MM.1S (cell line): ENCODE measurements around the gene ASPRV1.

Experiments
- DNase-seq: peaks from one replicate; pipeline ENCODE4 v3.0.0-alpha.2; 2015
- H2AFZ ChIP-seq: fragments of 300-600 bp; sonication (generic); 2 replicates; pipeline ENCODE4 v1.6.0; 2016; ENCODE audit warnings: antibody characterized with exemption, low read length
- H3F3A ChIP-seq: fragments of 300-600 bp; sonication (generic); 2 replicates; pipeline ENCODE4 v1.6.1; 2016; ENCODE audit warnings: mild to moderate bottlenecking, antibody characterized with exemption, low read length, moderate library complexity, mixed read lengths; ENCODE audit not compliant: insufficient read depth
- H3K27ac ChIP-seq: fragments of 300-600 bp; sonication (generic); 2 replicates; pipeline ENCODE4 v1.5.1; 2016; ENCODE audit warnings: mild to moderate bottlenecking, low read length
- H3K27me3 ChIP-seq: fragments of 300-600 bp; sonication (generic); replicated peaks from 2 replicates; pipeline ENCODE4 v1.6.0; 2016; ENCODE audit warnings: low read length; ENCODE audit not compliant: insufficient read depth
- H3K36me3 ChIP-seq: fragments of 300-600 bp; sonication (generic); replicated peaks from 2 replicates; pipeline ENCODE4 v1.6.1; 2016; ENCODE audit warnings: mild to moderate bottlenecking, low read length, mixed read lengths; ENCODE audit not compliant: insufficient read depth
- H3K4me1 ChIP-seq: fragments of 300-600 bp; sonication (generic); 2 replicates; pipeline ENCODE4 v1.6.1; 2016; ENCODE audit warnings: low read length, mixed read lengths
- H3K4me2 ChIP-seq: fragments of 300-600 bp; sonication (generic); 2 replicates; pipeline ENCODE4 v1.6.0; 2016; ENCODE audit warnings: low read depth, low read length
- H3K4me3 ChIP-seq: fragments of 300-600 bp; sonication (generic); 2 replicates; pipeline ENCODE4 v1.5.1; 2016; ENCODE audit warnings: low read length, mixed read lengths
- H3K79me2 ChIP-seq: fragments of 300-600 bp; sonication (generic); 2 replicates; pipeline ENCODE4 v1.6.1; 2016; ENCODE audit warnings: mixed run types, low read length, mixed read lengths
- H3K9ac ChIP-seq: fragments of 300-600 bp; sonication (generic); 2 replicates; pipeline ENCODE4 v1.6.1; 2016; ENCODE audit warnings: low read length, mixed read lengths
- H3K9me2 ChIP-seq: fragments of 300-600 bp; sonication (generic); replicated peaks from 2 replicates; pipeline ENCODE4 v1.6.1; 2016; ENCODE audit warnings: mild to moderate bottlenecking, low read length, mixed read lengths; ENCODE audit not compliant: insufficient read depth
- H3K9me3 ChIP-seq: fragments of 300-600 bp; sonication (generic); replicated peaks from 2 replicates; pipeline ENCODE4 v1.6.1; 2016; ENCODE audit warnings: mild to moderate bottlenecking, low read length, mixed read lengths; ENCODE audit not compliant: insufficient read depth
- H4K20me1 ChIP-seq: fragments of 300-600 bp; sonication (generic); 2 replicates; pipeline ENCODE4 v1.6.1; 2016; ENCODE audit warnings: mild to moderate bottlenecking, low read length, moderate library complexity, mixed read lengths; ENCODE audit not compliant: insufficient read depth
- EZH2 ChIP-seq: fragments of 300-600 bp; sonication (generic); optimal IDR thresholded peaks from 2 replicates; pipeline ENCODE3; 2017; ENCODE audit warnings: low read depth, mild to moderate bottlenecking, antibody characterized with exemption, low read length, mixed read lengths
- EZH2phosphoT487 ChIP-seq: fragments of 300-600 bp; sonication (generic); IDR thresholded peaks from 2 replicates; pipeline ENCODE4 v1.6.1; 2018; ENCODE audit warnings: antibody characterized with exemption, low read length
- TF ChIP-seq, protein P1 (sequence below): fragments of 300-600 bp; sonication (generic); IDR thresholded peaks from 2 replicates; pipeline ENCODE4 v1.5.1; 2016; ENCODE audit warnings: antibody characterized with exemption, low read length, mixed read lengths

Gene ASPRV1

DNA sequence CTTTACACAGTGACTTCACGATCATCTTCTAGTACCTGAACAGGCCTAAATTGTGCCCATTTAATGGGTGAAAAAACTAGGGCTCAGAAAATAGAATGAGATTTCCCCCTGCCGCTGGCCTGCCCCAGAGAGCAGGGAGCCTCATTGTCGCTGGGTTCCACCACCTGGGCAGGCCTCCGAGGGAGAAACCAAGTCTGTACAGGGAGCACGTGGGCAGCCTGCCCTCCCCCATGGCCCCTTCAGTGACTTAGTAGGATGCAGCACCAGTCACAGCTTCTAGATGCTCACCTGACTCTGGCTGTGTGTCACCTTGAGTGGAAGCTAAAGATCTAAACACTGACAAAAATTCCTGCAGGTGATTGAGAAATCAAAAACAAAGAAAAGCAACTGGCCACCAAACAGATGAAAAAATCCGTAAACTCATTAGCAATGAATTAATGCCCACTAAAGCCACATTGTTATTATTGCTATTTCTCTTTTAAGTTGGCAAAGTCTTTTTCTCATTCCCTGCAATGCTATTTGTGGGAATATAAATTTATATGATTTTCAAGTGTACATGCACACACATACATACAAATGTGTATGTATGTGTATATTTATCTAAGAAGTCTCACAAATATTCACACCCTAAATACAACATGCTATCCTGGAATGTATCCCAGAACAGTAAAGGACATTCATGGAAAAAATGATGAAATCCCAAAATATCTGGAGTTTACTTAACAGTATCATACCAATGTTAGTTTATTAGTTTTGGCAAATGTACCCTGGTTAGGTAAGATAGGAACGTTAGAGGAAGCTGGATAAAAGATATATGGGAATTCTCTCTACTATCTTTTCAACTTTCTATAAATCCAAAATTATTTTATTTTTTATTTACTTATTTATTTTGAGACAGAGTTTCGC is 18.7 kb upstream of the ASPRV1 start:
- no peaks in the 10 kb centered on the region for H3K4me1 ChIP-seq
- H3K27ac ChIP-seq: no peak overlapping the region
- no peak overlapping the region for H3K4me3 ChIP-seq
- no peaks in the 10 kb centered on the region for H4K20me1 ChIP-seq
- DNase-seq: no peak
- H3F3A ChIP-seq: no peaks in the 10 kb centered on the region
- H3K9ac ChIP-seq: no peak overlapping the region
- TF ChIP-seq EZH2 (no peak), EZH2phosphoT487 (no peak)
- TF ChIP-seq, protein P1, sequence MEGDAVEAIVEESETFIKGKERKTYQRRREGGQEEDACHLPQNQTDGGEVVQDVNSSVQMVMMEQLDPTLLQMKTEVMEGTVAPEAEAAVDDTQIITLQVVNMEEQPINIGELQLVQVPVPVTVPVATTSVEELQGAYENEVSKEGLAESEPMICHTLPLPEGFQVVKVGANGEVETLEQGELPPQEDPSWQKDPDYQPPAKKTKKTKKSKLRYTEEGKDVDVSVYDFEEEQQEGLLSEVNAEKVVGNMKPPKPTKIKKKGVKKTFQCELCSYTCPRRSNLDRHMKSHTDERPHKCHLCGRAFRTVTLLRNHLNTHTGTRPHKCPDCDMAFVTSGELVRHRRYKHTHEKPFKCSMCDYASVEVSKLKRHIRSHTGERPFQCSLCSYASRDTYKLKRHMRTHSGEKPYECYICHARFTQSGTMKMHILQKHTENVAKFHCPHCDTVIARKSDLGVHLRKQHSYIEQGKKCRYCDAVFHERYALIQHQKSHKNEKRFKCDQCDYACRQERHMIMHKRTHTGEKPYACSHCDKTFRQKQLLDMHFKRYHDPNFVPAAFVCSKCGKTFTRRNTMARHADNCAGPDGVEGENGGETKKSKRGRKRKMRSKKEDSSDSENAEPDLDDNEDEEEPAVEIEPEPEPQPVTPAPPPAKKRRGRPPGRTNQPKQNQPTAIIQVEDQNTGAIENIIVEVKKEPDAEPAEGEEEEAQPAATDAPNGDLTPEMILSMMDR: no peak
- no peaks in the 10 kb centered on the region for H3K9me3 ChIP-seq
- no peaks in the 10 kb centered on the region for H3K79me2 ChIP-seq
- no peak overlapping the region for H2AFZ ChIP-seq
- H3K27me3 ChIP-seq: no peaks in the 10 kb centered on the region
- H3K9me2 ChIP-seq: no peaks in the 10 kb centered on the region
- H3K4me2 ChIP-seq: no peak overlapping the region
- no peaks in the 10 kb centered on the region for H3K36me3 ChIP-seq

DNA sequence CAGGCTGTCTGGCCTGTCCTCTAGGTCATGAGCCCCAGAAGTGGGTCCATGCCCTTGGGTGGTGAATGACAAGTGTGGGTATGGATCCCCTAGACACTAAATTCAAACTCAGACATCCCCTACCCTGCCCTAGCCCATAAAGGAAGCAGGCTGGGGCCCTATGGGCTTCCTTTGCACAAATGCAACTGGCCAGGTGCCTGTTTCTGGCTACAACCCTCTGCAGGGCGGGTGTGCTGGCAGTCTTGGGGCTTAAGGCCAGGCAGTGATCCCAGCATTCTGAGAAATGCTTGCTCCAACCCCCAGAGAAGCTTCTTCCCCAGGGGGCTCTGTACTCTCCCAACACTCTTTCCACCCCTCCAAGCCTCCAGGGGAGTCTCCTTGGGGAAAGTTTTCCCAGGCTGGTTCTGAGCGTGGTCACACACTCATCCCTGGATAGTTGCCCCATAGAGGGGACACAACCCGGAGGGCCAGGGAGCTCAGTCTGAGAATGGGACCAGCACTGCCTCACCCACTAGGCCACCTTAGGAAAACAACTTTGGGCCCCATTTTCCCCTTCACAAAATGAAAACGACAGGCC is 16.6 kb upstream of the ASPRV1 start:
- Histone ChIP-seq H3K36me3 (no peaks in the 10 kb centered on the region), H3F3A (no peaks in the 10 kb centered on the region), H3K9me3 (no peaks in the 10 kb centered on the region), H3K4me3 (no peak overlapping the region), H4K20me1 (no peaks in the 10 kb centered on the region), H3K27ac (no peak overlapping the region), H2AFZ (no peak overlapping the region), H3K4me1 (no peaks in the 10 kb centered on the region), H3K27me3 (no peaks in the 10 kb centered on the region), H3K4me2 (no peak overlapping the region), H3K9ac (no peak overlapping the region), H3K9me2 (no peaks in the 10 kb centered on the region), H3K79me2 (no peaks in the 10 kb centered on the region)
- no peak for DNase-seq
- TF ChIP-seq EZH2: no peak
- no peak for TF ChIP-seq EZH2phosphoT487
- TF ChIP-seq, protein P1: no peak

DNA sequence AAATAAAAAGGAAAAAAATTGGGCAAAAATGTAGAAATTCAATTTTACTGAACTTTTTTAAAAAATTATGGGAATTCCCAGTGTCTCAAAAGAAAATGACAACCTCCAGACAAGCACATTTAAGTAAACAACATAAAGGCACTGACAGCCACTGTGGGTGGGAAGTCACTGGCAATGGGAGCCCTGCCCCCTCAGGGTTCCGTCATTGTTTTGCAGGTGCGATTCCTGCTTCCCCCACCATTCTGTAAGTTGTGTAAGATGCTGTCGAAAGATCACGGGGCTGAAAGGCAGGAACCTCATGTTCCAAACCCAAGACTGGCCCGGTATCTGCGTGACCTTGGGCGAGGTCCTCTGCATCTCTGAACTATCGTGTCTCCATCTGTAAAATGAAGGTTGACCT is 15.8 kb upstream of the ASPRV1 start:
- Histone ChIP-seq H3K9ac (no peak overlapping the region), H3K9me3 (no peaks in the 10 kb centered on the region), H3K27me3 (no peaks in the 10 kb centered on the region), H4K20me1 (no peaks in the 10 kb centered on the region), H3K27ac (no peak overlapping the region), H2AFZ (no peak overlapping the region), H3K4me3 (no peak overlapping the region), H3K4me2 (no peak overlapping the region), H3K79me2 (no peaks in the 10 kb centered on the region), H3F3A (no peaks in the 10 kb centered on the region), H3K4me1 (no peaks in the 10 kb centered on the region), H3K36me3 (no peaks in the 10 kb centered on the region), H3K9me2 (no peaks in the 10 kb centered on the region)
- DNase-seq: no peak
- TF ChIP-seq, protein P1: no peak
- TF ChIP-seq EZH2 (no peak), EZH2phosphoT487 (no peak)
